SU-DHL-6 (cell line): ENCODE measurements around the gene ZNF148.

Experiments used
- CTCF ChIP-seq: fragments of 200-600 bp; sonication (generic); IDR thresholded peaks from one replicate; pipeline ENCODE4 v1.5.1; 2017; ENCODE audit warnings: antibody characterized with exemption, mild to moderate bottlenecking, low read length, moderate library complexity; ENCODE audit not compliant: insufficient read depth, poor library complexity, severe bottlenecking
- EZH2phosphoT487 ChIP-seq: fragments of 200-600 bp; sonication (generic), shearing (Covaris generic); conservative IDR thresholded peaks from 2 replicates; pipeline ENCODE4 v1.6.1; 2018; ENCODE audit warnings: mild to moderate bottlenecking, antibody characterized with exemption, low read length, moderate library complexity, mixed read lengths

- TF ChIP-seq CTCF = no peak
- no peak for TF ChIP-seq EZH2phosphoT487
These were observed 3.6 kb upstream of the ZNF148 start for GRCh38 chr3:125378762-125379161.
